ENCODE data around the gene RAB13.

RAB13 gene

DNA sequence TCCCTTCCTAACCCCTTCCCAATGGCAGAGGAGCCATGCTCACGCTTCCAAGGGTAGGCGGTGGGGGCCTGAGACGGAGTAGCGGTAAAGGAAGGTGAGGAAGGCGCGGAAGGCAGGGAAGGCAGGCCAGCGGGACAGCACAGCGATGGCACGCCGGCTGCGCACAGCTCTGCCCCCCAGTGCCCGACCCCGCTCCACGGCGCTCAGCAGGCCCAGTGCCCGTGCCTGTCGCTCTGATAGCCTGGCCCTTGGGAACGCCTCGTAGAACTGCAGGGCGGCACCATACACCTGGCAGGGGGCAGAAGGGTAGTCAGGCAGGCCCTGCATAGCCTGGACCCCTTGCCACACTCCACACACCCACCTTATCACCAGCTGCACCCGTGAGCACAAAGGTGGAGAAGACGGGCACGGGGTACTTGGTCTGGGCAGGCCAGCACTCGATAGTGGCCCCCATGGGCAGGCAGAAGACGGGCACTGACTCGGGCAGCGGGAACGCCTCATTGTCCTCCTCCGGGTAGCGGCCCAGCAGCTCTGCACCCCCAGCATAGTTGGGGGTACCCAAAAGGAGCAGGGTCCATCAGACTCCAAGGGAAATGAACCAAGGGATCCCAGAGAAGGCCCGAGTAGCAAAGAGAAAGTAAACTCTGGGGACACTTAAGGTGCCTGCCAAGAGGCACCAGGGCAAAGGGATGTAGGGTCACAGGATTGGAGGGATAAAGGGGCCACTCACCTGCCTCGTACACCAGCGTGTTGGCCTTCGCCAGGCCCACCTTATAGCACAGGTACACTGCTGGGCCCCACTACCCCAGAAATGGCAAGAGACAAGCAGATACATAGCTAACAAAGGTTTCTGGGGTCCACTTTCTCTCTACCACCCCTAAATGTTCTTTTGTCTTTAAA is 44.1 kb downstream of the RAB13 start:
- Histone ChIP-seq H3K9ac (ENCODE audit: low read depth, low read length, poor library complexity, severe bottlenecking) (no peak overlapping the region), H3K36me3 (ENCODE audit: insufficient read depth, low read length) (peaks cover 42% of the 10 kb centered on the region; the same call in 1 of the 2 replicates), H4K20me1 (ENCODE audit: insufficient read depth, low read length, poor library complexity, severe bottlenecking) (peaks cover 23% of the 10 kb centered on the region), H3K4me3 (ENCODE audit: low read length, poor library complexity, severe bottlenecking) (no peak overlapping the region), H3K4me2 (ENCODE audit: low read depth, low read length, poor library complexity, severe bottlenecking) (no peak overlapping the region), H3F3A (ENCODE audit: low read depth) (no peaks in the 10 kb centered on the region), H3K9me3 (ENCODE audit: insufficient read depth, low read depth, low read length) (no peaks in the 10 kb centered on the region), H3K79me2 (ENCODE audit: insufficient read depth, low read length) (peaks cover 37% of the 10 kb centered on the region), H2AFZ (ENCODE audit: low read length) (no peak overlapping the region), H3K4me1 (ENCODE audit: insufficient read depth, low read length, poor library complexity, severe bottlenecking) (peaks cover 21% of the 10 kb centered on the region), H3K27me3 (ENCODE audit: insufficient read depth, low read length, poor library complexity, severe bottlenecking) (no peaks in the 10 kb centered on the region), H3K9me2 (replicated peaks; ENCODE audit: low read depth, low read length) (no peaks in the 10 kb centered on the region)
- TF ChIP-seq, protein P1, sequence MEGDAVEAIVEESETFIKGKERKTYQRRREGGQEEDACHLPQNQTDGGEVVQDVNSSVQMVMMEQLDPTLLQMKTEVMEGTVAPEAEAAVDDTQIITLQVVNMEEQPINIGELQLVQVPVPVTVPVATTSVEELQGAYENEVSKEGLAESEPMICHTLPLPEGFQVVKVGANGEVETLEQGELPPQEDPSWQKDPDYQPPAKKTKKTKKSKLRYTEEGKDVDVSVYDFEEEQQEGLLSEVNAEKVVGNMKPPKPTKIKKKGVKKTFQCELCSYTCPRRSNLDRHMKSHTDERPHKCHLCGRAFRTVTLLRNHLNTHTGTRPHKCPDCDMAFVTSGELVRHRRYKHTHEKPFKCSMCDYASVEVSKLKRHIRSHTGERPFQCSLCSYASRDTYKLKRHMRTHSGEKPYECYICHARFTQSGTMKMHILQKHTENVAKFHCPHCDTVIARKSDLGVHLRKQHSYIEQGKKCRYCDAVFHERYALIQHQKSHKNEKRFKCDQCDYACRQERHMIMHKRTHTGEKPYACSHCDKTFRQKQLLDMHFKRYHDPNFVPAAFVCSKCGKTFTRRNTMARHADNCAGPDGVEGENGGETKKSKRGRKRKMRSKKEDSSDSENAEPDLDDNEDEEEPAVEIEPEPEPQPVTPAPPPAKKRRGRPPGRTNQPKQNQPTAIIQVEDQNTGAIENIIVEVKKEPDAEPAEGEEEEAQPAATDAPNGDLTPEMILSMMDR (conservative IDR thresholded peaks at IDR 0.05; ENCODE audit: low read length) = no peak
- TF ChIP-seq EZH2phosphoT487 (IDR thresholded peaks at IDR 0.05; ENCODE audit: borderline replicate concordance) = no peak

DNA sequence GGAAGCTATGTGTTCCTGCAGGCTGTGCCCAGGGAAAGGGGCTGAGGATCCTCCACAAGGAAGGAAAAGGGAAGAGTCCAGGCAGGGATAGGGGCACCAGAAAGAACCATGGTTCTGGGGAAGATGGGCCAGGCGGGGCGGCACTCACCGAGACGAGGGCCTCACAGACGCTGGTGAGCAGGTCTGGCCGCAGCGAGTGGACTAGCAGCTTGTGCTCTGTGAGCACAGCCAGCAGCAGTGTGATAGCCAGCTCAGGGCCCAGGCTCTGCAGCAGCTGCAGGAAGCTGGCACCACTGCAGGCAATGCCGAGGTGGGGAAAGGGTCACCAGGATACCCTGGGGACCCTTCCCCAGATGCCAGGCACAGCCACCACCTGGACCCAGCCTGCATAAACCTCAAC is 45.4 kb downstream of the RAB13 start:
- Histone ChIP-seq H4K20me1 (ENCODE audit: insufficient read depth, low read length, poor library complexity, severe bottlenecking) (peaks cover 20% of the 10 kb centered on the region), H3K9me2 (replicated peaks; ENCODE audit: low read depth, low read length) (no peaks in the 10 kb centered on the region), H3F3A (ENCODE audit: low read depth) (no peaks in the 10 kb centered on the region), H3K9me3 (ENCODE audit: insufficient read depth, low read depth, low read length) (no peaks in the 10 kb centered on the region), H3K9ac (ENCODE audit: low read depth, low read length, poor library complexity, severe bottlenecking) (no peak overlapping the region), H3K4me2 (ENCODE audit: low read depth, low read length, poor library complexity, severe bottlenecking) (no peak overlapping the region), H3K79me2 (ENCODE audit: insufficient read depth, low read length) (peaks cover 35% of the 10 kb centered on the region), H3K36me3 (ENCODE audit: insufficient read depth, low read length) (peaks cover 52% of the 10 kb centered on the region; the same call in 1 of the 2 replicates), H2AFZ (ENCODE audit: low read length) (no peak overlapping the region), H3K27me3 (ENCODE audit: insufficient read depth, low read length, poor library complexity, severe bottlenecking) (no peaks in the 10 kb centered on the region), H3K4me1 (ENCODE audit: insufficient read depth, low read length, poor library complexity, severe bottlenecking) (peaks cover 17% of the 10 kb centered on the region), H3K4me3 (ENCODE audit: low read length, poor library complexity, severe bottlenecking) (no peak overlapping the region)
- no peak for TF ChIP-seq EZH2phosphoT487 (IDR thresholded peaks at IDR 0.05; ENCODE audit: borderline replicate concordance)

DNA sequence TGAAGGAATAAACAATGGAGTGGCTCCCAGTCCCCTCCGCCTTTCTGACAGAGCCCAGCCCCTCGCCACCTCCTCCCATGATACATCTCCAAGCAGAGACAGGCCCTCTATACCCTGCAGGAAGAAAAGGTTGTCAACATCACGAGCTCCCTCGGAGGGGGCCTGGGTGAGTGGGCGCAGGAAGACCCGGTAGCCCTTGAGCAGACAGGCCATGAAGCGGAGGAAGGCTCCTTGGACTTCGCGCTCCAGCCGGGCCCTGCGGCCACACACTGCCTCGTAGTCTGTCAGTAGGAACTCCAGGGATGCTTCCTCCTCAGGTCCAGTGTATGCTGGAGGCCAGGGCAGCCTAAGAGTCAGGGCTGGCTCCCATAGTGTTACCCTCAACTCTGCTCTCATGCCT is 46.7 kb downstream of the RAB13 start:
- Histone ChIP-seq H3K9me2 (replicated peaks; ENCODE audit: low read depth, low read length) (no peaks in the 10 kb centered on the region), H3K27me3 (ENCODE audit: insufficient read depth, low read length, poor library complexity, severe bottlenecking) (no peaks in the 10 kb centered on the region), H3K9me3 (ENCODE audit: insufficient read depth, low read depth, low read length) (no peaks in the 10 kb centered on the region), H2AFZ (ENCODE audit: low read length) (no peak overlapping the region), H3K79me2 (ENCODE audit: insufficient read depth, low read length) (peaks cover 23% of the 10 kb centered on the region), H3K4me2 (ENCODE audit: low read depth, low read length, poor library complexity, severe bottlenecking) (no peak overlapping the region), H4K20me1 (ENCODE audit: insufficient read depth, low read length, poor library complexity, severe bottlenecking) (peaks cover 9% of the 10 kb centered on the region), H3K4me1 (ENCODE audit: insufficient read depth, low read length, poor library complexity, severe bottlenecking) (peaks cover 8% of the 10 kb centered on the region), H3K36me3 (ENCODE audit: insufficient read depth, low read length) (peaks cover 54% of the 10 kb centered on the region; the same call in 1 of the 2 replicates), H3K9ac (ENCODE audit: low read depth, low read length, poor library complexity, severe bottlenecking) (no peak overlapping the region), H3F3A (ENCODE audit: low read depth) (no peaks in the 10 kb centered on the region), H3K4me3 (ENCODE audit: low read length, poor library complexity, severe bottlenecking) (no peak overlapping the region)
- TF ChIP-seq EZH2phosphoT487 (IDR thresholded peaks at IDR 0.05; ENCODE audit: borderline replicate concordance) = no peak
- TF ChIP-seq, protein P1 (conservative IDR thresholded peaks at IDR 0.05; ENCODE audit: low read length) = no peak
